Activated CD4-positive, alpha-beta T cell treated with anti-CD3 and anti-CD28 coated beads for 4 hours (primary cell): ENCODE data around the gene ADGRA3.
"Not testable (repeated sequence)": the region's sequence is repeated elsewhere in the genome, so short reads cannot be mapped to it uniquely, and the experiment has no call there.

ENCODE experiments used
- DNase-seq, 2 donors: peaks; one replicate each; pipeline ENCODE4 v3.0.0-alpha.2; 2020

Gene ADGRA3

DNA sequence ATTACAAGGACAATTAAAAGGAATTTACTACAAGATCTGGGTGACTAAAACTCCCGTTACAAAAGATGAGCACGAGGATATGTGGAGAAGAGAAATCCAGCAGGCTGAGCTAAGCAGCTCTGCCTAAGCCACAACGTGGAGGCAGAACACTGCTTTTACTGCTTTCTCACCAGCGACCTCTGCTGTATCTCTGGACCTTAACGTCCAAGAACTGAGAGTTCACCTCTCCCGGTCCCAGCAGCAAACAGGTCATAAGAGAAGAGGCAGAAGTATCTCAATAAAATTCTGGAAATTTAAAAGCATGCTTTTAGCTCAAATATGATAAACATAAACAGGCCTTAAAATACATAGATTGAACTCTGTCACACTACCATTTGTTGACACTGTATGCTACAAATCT lies 81.0 kb downstream of the ADGRA3 start:
- no peak for DNase-seq

DNA sequence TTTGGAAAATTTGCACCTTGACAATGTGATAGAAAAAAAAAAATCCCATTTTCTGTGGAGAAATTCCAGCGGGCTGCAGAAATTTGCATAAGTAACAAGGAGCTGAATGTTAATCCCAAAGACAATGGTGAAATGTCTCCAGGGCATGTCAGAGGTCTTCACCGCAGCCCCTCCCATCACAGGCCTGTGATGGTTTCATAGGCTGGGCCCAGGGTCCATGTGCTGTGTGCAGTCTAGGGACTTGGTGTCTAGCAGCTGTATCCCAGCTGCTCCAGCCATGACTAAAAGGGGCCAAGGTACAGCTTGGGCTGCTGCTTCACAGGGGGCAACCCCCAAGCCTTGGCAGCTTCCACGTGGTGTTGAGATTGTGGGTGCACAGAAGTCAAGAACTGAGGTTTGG lies 85.2 kb downstream of the ADGRA3 start:
- DNase-seq, result no peak

DNA sequence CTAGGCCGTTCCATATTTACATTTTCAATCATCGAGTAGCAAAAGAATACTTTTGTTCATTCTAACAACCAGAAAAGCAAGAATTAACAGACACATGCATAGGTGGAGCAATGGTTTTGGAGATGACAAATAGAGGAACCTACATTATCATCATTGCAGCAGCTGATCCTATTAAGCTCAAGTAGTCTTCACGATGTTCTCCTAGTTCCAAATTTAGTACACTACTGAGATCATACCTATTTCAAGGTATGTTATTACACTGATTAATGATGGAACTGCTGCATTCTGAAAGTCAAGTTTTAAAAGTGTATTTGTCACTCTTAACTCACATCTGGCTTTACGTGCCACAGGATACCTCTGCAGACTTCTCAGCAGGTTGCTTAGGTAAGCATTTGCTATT lies 87.4 kb downstream of the ADGRA3 start:
- DNase-seq, result no peak

DNA sequence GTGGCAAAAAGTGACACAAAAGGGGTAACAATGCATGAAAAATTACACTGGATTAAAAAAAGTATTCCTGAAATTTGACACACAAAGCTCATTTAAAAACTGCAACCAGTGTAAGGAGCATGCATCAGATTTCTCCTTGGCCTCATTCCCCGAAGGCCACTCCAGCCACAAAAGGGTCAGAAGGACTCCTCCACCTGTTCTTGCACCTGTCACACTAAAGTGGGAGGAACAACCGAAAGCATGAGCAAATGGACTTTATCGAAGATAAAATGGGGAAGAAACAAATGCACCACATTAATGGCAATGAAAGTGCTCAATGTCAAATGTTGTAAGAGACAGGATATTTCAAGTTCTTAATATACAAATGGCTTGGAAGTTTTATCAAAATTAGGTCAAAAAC lies 88.2 kb downstream of the ADGRA3 start:
- no peak for DNase-seq

DNA sequence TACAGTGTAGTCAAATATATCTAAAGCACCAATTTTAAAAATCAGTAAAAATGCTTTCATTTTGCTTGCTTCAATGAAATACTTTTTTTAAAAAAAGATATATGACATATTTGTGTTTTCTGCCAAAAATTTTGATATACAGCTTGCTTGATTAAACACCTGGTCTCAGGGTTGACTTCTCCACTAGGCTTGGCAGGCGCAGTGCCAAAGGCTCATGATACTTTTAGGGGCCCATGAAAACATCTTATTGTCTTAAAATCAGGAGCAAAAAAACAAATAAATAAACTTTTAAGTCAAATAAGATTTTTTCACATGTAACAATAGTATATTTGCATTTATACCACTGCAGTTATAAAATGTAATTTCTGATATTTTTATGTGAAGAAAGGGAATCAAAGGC lies 95.6 kb downstream of the ADGRA3 start:
- DNase-seq, result no peak

GRCh38 chr4:22417408-22417807 lies 98.5 kb downstream of the ADGRA3 start:
- no peak for DNase-seq

GRCh38 chr4:22416403-22416802 lies 99.5 kb downstream of the ADGRA3 start:
- no peak for DNase-seq

GRCh38 chr4:22414833-22415232 lies 101.0 kb downstream of the ADGRA3 start:
- DNase-seq, result no peak

DNA sequence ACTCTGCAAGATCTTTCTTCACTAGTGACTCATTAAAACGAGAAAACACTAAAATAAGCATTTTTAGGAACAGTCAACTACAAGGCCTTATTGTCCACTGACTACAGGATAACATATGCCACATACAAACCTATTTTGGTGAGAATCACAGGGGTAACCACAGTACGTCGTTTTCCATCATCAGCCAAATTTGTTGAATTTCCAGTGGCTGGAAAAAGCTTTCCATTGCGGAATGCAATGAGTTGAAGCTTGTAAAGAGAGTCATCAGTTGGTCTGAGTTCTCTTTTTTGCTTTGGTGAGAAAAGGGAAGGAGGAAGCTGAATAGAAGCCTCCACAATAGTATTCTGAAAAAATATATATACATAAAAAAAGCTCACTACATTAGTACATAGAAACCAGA lies 102.4 kb downstream of the ADGRA3 start:
- no peak for DNase-seq

DNA sequence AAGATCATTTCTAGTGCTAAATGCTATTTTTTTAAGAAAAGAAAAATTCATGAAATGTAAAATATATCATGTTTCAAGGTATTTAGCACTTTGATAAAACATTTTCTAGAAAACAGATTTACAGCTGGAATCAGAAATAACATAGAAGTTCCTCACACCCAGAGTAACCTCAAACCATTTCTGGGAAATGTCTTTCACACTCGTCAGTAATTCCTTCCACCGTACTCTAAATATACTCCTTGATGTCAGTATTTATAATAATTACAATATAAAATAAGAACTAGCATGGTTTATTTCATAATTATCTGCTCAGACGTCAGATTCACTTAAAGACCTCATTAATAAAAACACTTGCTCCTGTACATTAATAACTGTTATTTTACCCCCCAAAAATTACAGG lies 103.9 kb downstream of the ADGRA3 start:
- no peak for DNase-seq

DNA sequence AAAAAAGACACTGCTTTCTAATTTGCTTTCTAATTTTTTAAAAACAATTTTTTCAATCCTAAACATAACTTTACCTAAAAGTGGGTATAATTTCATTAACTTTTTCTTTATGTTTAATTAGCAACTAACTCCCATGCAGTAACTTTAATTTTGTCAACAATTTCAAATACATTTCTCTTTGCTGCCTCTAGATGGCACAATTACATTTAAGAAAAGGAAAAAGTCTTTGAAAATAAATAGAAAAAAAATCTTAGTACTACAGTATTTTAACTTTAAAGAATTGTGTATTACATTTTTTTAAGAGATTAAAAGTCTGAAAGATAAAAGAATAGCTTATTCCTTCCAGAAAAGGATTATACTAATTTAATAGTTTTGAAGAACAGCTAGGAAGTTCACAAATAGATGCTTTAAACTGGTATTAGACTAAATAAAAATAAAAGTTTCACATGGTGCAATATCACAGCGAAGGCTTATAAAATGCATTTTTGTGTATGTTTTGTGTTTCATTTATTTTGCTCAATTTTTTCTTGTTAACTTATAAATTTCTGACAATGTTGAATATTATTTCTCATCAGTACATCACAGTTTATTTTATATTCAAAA lies 105.1 kb downstream of the ADGRA3 start:
- DNase-seq, result no peak

DNA sequence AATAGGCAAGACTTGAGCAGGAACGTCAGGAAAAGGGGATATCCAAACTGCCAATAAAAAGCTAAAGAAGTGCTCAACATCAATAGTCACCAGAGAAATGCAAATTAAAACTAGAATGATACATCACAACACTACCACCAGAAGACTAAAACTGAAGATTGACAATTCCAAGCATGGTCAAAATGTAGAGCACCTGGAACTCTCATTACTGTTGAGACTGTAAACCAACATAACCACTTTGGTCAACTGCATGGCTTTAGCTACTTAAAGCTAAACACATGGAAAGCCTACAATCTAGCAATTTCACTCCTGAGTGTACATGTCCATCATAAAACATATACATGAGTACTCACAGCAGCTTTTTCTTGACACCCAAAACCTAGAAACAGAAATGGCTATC lies 107.4 kb downstream of the ADGRA3 start:
- DNase-seq, result no peak

DNA sequence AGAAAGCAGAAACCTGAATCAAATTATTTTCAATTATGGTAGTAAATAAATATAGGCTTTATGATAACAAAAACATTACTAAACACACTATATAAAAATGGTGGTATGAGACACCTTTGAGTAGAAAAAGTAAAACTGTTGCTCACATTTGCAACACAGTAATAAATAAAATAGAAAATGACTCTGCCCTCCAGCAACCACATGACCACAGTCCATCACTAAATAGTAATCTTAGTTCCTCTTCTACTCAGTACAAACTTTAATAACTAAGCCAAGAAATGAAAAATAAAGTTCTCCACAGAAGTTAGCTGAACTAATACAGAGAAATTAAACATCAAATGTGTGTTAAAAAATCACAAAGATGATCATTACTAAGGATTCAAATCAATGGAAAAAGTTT lies 108.5 kb downstream of the ADGRA3 start:
- no peak for DNase-seq

DNA sequence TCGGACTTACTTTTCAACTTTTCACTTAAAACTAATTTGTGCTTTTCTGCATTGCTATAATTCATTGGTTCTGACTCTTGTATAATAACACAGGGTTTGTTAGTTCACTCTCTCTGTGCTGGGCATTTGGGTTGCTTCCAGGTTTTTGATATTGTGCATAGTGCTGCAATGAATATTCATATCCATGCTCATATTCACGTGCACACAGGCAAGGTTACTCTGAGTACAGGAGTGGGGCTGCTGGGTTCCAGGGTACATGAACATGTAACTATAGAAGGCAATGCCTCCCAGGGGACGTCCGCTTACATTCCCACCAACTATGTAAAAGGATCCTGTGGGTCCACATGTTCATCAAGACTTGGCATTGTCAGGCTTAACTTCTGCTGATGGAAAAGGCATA lies 117.2 kb downstream of the ADGRA3 start:
- no peak for DNase-seq

- DNase-seq, result no peak
Measured at GRCh38 chr4:22391551-22391950, 124.3 kb downstream of the ADGRA3 start.

- peak in 1 of 2 donors; percentile 1 for DNase-seq
Measured at GRCh38 chr4:22389240-22389870, 126.5 kb downstream of the ADGRA3 start.

DNA sequence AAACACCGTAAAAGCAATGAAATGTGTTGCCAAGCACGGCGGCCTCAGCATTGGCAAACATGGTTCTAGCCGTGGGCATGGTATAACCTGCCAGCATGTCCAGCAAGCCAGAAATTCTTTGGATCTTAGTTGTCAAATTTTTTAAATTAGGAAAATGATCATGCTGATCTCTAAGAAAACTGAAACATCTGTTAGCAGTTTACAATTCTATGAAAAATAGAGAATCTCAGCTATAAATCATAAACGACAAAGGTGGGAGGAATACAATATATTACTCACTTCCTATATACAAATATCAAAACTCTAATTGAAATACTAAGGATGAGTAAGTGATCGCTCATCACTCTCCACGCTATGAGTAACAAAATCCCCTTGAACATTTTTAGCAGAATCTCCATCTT lies 130.3 kb downstream of the ADGRA3 start:
- no peak for DNase-seq

DNA sequence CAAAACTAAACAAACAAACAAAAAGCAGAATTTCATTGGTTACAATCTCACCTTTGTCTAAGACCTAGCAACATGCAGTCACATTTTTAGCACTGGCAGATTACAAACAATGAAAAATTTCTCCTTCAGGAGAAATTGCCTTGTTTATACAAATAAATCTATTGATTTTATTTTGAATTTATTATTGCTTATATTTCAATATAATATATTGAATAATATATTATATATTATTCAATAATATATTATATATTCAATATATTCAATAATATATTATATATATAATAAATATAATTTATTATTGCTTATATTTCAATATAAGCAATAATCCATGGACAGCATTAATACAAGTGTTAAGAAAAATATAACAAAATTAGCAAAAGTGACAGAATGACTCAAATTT lies 131.7 kb downstream of the ADGRA3 start:
- no peak for DNase-seq

- DNase-seq, result not testable (repeated sequence)
Measured at GRCh38 chr4:22382216-22382615, 133.7 kb downstream of the ADGRA3 start.

DNA sequence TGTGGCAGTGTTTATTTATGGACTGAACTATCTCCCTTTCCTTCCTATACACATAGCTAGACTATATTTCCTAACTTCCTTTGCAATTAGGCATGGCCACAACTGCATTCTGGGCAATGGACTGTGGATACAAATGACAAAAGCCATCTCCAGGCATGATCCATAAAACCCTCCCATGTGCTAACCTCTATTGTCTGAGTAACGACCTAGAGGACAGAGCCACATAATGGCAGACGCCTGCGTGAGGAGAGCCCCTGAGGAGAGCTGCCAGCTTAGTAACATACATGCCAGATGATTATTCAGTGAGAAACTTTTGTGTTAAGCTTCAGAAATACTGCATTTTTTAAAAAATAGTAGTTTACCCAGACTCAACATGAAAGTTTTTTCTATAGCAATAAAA lies 142.9 kb downstream of the ADGRA3 start:
- DNase-seq, result no peak

DNA sequence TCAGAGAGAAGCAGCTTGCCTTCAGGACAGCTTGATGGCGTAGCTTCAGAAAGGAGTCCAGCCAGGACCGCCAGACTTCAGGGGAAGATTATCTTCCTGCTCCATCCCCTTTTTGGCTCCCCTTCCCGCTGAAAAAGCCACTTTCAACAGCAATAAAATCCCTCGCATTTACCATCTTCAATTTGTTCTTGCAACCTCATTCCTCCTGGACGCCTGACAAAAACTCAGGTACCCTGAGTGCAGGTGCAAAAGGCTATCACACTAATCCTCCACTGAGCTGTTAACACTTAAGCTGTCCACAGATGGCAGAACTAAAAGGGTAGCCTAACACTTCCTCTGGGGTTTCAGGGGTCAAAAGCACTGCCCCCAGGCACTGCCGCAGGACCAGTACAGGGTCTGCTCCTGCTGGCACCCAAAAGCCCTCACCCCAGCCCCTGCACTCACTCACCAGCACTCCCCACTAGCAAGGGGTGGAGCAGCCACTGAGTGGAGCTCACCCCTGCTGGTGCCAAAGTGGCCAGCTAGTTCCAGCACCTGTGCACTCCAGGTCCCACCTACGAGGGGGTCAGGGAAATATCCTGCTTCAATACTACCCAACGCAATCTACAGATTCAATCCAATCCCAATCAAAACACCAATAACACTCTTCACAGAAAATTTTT lies 145.8 kb downstream of the ADGRA3 start:
- DNase-seq, result no peak

DNA sequence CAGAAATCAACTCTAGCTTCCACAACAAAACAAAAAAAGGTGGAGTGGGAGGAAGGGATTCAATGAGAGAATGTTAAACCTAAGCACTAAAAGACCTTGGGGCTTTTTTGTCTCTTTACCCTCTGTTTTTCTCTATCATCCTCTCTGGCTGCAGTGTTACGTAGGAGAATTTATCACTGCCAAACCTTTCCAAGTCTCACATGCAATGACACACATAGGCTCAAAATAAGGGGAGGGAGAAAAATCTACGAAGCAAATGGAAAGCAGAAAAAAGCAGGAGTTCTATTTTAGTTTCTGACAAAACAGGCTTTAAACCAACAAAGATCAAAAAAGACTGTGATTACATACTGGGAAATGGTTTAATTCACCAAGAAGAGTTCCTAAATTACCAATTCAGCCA lies 152.1 kb downstream of the ADGRA3 start:
- DNase-seq, result no peak

DNA sequence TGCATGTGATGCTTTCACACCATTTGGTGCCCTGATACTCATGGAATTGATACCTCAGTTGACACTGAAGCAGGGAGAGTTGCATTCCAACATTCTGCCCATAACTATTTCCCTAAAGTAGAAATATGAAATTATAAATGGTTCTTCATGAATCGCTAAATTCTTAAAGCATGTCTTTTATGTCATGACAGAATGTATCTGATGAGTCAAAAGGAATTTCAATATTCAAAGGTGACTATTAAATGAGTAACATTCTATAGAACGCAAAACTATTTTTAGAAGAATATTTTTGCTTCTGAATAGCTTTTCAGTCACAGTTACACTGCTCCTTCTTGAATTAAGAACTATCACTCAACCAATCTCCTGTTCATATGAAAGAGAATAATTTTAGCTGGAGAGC lies 152.8 kb downstream of the ADGRA3 start:
- DNase-seq, result no peak

DNA sequence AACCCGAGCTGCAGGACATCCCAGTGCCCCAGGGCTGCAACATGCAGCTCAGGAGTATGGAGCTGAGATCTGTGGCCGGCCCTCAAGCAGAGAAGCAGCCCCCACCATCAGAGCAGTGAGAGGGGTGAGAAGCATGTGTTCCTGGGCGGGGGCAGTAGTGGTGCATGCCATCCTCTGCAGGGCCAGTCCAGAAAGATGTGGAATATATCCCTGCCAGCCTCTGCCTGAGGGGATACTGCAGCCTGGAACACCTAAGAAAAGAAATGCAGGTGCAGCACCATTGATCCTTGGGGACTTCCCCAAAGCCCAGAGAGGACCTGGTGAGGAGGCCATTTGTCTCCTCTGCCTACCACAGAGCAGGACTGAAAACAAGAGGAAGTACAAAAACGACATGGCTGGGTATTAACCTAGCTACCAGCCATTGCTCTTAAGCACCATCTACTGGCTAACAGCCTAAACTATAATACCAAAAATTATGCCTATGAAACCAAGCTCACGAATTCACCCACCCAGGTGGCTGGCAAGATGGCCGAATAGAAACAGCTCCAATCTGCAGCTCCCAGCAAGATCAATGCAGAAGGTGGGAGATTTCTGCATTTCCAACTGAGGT lies 158.8 kb downstream of the ADGRA3 start:
- no peak for DNase-seq
